GM12892 (cell line): ENCODE data around the gene UPP2.

ENCODE experiments used
- POLR2A ChIP-seq: IDR thresholded peaks from 2 replicates; pipeline ENCODE4 v1.6.1; 2011; ENCODE audit warnings: low read depth, low read length, control low read depth
- POLR2AphosphoS5 ChIP-seq: IDR thresholded peaks from 2 replicates; pipeline ENCODE4 v1.6.1; 2011; ENCODE audit warnings: low read depth, low read length, control low read depth

- TF ChIP-seq POLR2A (no peak), POLR2AphosphoS5 (no peak)
Measured at GRCh38 chr2:158120102-158120501, 18.4 kb downstream of the UPP2 start.
